OCI-LY7 (cell line): Measurements from ENCODE around the gene OTUD5.

ENCODE experiments used
- CTCF ChIP-seq: fragments of 200-600 bp; sonication (generic); conservative IDR thresholded peaks from 2 replicates; pipeline ENCODE4 v1.5.1; 2014; ENCODE audit warnings: mild to moderate bottlenecking, antibody characterized with exemption, low read length, moderate library complexity, mixed read lengths
- EZH2phosphoT487 ChIP-seq: fragments of 200-600 bp; sonication (generic); IDR thresholded peaks from 2 replicates; pipeline ENCODE4 v1.6.1; 2018; ENCODE audit warnings: low read depth, borderline replicate concordance, mild to moderate bottlenecking, mixed run types, antibody characterized with exemption, low read length, moderate library complexity, mixed read lengths

GRCh38 chrX:48997865-48998264 is 40.5 kb upstream of the OTUD5 start:
- TF ChIP-seq CTCF = no peak
- TF ChIP-seq EZH2phosphoT487 = no peak
